Activated naive CD4-positive, alpha-beta T cell treated with Interleukin-2 at 50 U/mL for 16 hours (primary cell): ENCODE data around the gene EVI5.

Experiments used
- DNase-seq: peaks from one replicate; pipeline ENCODE4 v3.0.0-alpha.2; 2020

The EVI5 gene

GRCh38 chr1:92505015-92505692, 279.8 kb downstream of the EVI5 start:
- DNase-seq = no peak

GRCh38 chr1:92504291-92505014, 280.5 kb downstream of the EVI5 start:
- no peak for DNase-seq

- DNase-seq = no peak
These were observed 281.0 kb downstream of the EVI5 start for GRCh38 chr1:92503926-92504285.

GRCh38 chr1:92503043-92503925, 281.6 kb downstream of the EVI5 start:
- no peak for DNase-seq

- no peak for DNase-seq
These were observed 282.7 kb downstream of the EVI5 start for GRCh38 chr1:92502247-92502646.

GRCh38 chr1:92500552-92500951, 284.4 kb downstream of the EVI5 start:
- DNase-seq = no peak

- DNase-seq = no peak
These were observed 289.4 kb downstream of the EVI5 start for GRCh38 chr1:92495392-92496063.

GRCh38 chr1:92494485-92495141, 290.3 kb downstream of the EVI5 start:
- DNase-seq = no peak

- no peak for DNase-seq
These were observed 291.8 kb downstream of the EVI5 start for GRCh38 chr1:92493139-92493538.

- DNase-seq = no peak
These were observed 296.1 kb downstream of the EVI5 start for GRCh38 chr1:92488832-92489231.

- DNase-seq = no peak
These were observed 296.5 kb downstream of the EVI5 start for GRCh38 chr1:92488416-92488815.

GRCh38 chr1:92487078-92487605, 297.8 kb downstream of the EVI5 start:
- DNase-seq = no peak

GRCh38 chr1:92486251-92487077, 298.4 kb downstream of the EVI5 start, which contains the start of gene GFI1:
TSS of gene GFI1 (minus strand) at chr1:92486925. CDS start at chr1:92483487, 3,438 bp downstream.
- peak; percentile 80 for DNase-seq

GRCh38 chr1:92485381-92486250, 299.3 kb downstream of the EVI5 start:
- DNase-seq = peak; percentile 89

GRCh38 chr1:92484472-92485380, 300.2 kb downstream of the EVI5 start:
- peak; percentile 76 for DNase-seq

GRCh38 chr1:92483610-92484471, 301.1 kb downstream of the EVI5 start:
- peak; percentile 72 for DNase-seq

GRCh38 chr1:92482665-92483609, 302.0 kb downstream of the EVI5 start:
- peak; percentile 33 for DNase-seq
